GM21423 (cell line): ENCODE data around the gene TXN2.
A peak's percentile ranks its signal among the peaks of the same experiment; 100 is the strongest.
"Not testable (repeated sequence)": the region's sequence is repeated elsewhere in the genome, so short reads cannot be mapped to it uniquely, and the experiment has no call there.

Experiments used
- ATAC-seq: cut with Tn5 transposase; IDR thresholded peaks from one replicate; pipeline ENCODE4 v1.9.1; 2021; ENCODE audit warnings: mild to moderate bottlenecking, moderate library complexity; ENCODE audit not compliant: unreplicated experiment

The TXN2 gene, protein sequence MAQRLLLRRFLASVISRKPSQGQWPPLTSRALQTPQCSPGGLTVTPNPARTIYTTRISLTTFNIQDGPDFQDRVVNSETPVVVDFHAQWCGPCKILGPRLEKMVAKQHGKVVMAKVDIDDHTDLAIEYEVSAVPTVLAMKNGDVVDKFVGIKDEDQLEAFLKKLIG

DNA sequence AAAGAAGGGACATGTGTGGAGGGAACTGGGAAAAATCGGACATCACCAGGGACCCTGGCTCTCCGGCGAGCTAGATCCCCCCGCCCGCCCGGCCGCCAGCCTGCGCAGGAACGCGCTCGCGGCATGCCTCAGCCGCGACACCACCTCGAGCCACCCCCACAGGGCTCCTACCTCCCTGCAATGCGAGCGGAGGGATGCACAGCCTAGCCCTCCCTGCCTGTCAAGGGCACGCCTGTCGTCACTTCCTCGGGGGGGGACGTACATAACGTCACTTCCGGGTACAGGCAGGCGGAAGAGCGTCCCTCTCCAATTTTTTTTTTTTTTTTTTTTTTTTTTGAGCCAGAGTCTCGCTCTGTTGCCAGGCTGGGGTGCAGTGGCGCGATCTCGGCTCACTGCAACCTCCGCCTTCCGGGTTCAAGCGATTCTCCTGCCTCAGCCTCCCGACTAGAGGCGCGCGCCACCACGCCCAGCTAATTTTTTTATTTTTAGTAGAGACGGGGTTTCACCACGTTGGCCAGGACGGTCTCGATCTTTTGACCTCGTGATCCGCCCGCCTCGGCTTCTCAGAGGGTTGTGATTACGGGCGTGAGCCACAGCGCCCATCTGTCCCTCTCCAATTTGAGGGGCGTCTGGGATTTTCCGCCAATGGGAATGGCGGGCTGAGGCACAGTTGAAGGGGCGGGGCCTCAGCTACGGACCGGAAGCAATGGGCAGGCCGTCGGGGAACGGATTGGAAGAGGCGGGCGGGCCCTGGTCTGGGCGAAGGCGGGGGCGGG, at the start of gene TXN2:
Gene TXN2, minus strand, starts transcription at position 248 of the 776 bp plus-strand sequence. CDS start 803 bp downstream, outside the sequence.
- ATAC-seq: peak; percentile 81

DNA sequence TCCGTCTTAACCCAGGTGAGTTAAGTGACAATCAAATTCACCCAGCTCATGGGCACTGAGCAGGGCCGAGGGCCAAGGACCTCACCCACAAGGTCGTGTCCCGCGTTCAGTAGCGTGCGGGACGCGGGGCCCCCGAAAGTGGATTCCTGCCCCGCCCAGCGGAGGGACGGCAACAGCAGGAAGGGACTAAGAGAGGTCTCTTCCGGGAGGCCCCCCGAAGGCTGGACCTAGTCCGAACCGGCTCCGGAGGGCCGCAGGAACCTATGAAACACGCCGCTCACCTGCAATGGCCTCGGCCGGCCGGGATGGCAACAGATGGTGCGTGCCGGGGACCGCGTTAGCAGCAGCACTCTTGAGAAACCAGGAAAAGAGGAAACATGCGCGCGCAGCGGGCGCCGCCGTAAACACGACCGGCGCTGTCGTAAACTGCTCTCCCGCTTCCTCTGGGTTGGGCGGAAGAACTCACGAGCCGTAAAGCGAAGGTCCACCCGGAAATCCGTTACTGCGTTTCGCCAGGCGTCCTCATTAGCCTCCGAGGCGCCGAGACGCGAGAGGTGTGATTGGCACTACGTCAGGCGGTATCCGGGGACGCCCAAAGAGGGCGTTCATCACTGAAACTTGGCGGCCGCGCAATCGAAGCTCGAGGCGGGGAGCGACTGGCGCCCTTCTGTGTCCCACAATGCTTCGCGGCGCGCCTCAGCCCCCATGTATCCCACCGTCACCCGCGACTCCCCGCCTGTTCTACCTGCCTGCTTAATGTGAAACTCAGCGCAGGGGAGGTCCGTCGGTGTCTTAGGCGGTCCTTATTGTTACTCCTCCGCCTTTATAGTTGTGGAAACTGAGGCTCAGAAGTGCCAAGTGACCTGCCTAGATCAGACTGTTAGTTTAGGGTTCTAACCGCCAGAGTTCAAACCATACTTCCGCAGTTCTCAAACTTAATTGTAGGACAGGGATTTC, 47.6 kb upstream of the TXN2 start, which contains the start of gene EIF3D:
Gene EIF3D, minus strand, starts transcription at position 372 of the 957 bp plus-strand sequence. CDS start 3,045 bp downstream, outside the sequence.
- ATAC-seq: peak; percentile 95

DNA sequence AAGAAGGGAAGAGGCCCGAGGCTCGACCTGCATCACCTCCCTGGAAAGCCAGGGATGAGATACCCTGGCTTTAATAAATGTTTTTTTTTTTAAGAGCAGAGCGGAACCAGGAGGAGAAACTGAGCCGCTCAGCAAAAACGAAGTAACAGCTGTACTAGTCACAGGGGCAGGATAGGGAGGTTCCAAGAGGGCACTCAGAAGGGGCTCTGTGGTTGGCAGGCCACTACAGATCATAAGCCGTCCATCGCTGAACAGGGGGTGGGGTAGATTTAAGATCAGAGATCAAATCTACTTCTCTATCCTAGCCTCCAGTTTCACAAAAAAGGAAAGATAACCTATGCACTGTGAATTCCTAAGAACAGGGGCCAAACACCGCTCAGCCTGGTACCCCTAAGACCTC, 46.9 kb upstream of the TXN2 start:
- ATAC-seq: no peak

DNA sequence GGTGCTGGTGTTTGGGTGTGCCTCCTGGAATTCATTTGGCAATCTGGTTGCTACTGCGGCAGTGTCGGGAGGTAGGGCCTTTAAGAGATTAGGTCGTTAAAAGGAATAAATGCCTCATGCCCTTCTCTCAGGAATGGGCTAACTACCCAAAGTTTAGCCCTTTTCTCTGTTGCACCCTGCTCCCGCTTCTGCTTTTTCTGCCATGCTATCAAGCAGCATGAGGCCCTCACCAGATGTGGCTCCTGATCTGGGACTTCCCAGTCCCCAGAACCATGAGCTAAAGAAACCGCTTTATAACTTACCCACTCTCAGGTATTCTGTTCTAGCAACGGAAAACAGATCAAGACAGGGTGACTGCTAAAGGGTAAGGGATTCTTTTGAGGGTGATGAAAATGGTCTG, 41.2 kb upstream of the TXN2 start:
- no peak for ATAC-seq

DNA sequence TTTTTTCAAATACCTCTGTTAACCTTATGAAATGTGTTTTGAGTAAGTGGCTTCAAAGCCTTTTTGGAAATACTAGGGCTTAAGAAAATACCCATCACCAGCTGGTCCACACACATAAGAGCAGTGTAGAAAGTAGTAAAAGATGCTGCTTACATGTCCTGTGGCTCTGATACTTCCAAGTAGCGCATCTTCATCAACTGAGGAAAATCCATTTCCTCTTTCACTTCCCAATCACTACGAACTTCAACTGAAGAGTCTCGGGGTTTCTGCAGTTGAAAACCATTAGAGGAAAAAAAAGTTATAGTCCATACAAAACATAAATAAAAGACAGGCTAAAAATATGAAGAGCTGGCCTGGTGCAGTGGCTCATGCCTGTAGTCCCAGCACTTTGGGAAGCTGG, 39.0 kb upstream of the TXN2 start:
- no peak for ATAC-seq

DNA sequence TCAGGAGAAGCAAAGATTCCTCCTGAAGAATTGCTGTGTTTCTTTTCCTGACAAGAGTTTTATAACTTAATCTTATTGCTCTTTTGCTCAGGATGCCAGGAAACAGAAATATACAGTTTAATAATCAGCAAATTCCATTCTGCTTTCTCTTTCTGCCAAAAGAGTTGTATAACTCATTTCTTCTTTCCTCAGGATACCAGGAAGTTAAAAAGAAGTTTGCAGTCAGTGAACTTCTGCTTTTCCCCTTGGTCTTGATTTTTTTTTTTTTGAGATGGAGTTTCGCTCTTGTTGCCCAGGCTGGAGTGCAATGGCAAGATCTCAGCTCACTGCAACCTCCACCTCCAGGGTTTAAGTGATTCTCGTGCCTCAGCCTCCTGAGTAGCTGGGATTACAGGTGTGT, 38.5 kb upstream of the TXN2 start:
- not testable (repeated sequence) for ATAC-seq

DNA sequence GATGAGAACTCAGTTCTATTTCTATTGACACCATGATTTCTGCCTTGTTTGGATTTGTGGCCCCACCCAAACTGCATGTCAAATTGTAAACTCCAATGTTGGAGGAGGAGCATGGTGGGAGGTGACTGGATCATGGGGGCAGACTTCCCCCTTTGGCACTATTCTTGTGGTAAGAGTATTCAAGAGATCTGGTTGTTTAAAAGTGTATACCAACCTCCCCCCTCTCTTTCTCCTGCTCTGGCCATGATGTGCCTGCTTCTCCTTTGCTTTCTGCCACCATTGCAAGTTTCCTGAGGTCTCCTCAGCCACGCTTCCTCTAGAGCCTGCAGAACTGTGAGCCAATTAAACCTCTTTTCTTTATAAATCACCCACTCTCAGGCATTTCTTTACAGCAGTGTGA, 33.3 kb upstream of the TXN2 start:
- ATAC-seq: no peak

DNA sequence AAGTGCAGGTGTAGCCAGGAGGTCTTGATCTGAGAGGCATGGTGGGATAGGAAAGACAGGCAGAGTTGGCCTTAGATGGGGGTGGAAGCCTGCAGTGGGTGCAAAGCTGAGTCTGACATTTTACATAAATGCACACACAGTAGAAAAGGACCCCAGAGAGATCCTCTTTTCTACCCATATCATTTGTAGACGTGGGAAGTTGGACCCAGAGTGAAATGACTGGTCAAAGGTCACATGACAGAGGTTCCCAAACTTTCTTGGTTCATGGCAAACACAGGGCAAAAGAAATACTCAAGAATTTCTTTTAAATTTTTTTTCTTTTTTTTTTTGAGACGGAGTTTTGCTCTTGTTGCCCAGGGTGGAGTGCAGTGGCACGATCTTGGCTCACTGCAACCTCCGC, 31.6 kb upstream of the TXN2 start:
- no peak for ATAC-seq

DNA sequence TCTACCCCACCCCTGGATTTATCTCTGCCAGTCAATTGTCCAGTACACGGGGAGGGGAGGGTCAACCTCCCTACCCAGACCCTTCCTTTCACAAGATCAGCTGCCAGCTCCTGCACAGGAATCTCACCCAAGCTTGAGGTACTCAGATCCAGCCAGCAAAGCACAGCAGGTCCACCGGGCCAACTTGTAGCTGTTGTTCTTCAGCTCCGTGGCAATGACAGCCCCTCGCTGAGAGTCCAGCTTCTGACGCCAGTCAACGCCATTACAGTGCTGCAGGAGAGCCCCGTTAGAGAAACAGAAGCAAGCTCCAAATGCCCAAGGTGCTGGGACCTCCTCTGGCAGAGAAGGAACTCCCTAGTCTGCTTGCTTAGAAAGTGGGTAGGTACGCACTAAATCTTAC, 30.9 kb upstream of the TXN2 start:
- no peak for ATAC-seq

DNA sequence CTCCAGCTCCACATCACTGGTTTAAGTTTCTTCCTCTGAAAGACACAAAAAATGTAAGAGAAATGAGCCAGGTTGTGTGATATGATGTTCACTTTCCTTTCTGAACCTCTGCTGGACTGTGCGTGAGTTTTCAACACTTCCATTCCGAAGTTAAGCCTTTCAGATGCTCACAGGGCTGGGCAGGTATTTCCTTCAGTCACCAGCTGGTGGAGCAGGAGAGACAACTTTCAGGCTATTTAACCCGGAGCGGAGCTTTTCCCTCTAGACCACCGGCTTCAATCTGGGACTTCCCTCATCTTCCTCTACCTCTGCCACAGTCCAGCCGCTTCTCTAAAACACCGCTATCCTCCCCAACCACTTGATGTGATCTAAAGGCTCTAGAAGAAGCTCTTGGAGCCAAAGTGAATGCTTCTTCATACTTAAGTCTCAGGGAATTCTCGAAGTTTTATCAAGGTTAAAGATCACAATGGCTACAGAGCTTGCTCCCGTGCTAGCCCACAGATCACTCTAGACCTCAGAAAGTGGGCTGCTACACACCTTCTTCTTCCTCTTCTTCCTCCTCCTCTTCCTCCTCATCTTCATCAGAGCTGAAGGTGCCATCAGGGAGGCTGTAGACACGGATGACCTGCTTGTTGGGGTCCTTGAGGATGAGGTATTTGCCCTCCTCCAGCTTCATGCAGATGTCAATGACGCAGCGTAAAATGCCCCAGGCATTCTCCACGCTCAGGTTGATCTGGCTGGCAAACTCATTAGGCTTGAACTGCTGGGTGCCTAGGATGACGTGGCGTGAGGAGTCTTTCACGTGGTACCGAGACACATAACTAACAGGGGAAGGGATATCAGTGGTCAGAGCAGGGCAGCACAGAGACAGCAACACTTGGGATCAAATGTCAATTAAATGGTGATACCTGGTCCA, 29.8 kb upstream of the TXN2 start:
- ATAC-seq: no peak

DNA sequence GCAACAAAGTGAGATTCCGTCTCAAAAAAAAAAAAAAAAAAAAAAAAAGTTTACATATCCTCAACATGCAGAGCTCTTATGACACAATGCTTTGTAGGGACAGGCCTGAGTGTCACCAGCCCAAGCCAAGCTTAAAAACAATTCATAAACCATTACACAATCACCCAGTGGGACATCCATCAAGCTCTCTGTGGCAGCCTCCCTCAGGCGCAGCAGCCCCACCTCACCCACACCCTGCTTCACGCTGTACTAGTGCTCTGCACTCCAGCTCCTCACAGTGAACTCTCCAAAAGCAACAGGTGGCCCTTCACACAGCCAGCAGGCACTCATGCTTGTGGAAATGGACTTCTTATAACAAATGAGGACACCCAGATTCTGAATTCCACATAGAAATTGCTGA, 28.9 kb upstream of the TXN2 start:
- no peak for ATAC-seq

DNA sequence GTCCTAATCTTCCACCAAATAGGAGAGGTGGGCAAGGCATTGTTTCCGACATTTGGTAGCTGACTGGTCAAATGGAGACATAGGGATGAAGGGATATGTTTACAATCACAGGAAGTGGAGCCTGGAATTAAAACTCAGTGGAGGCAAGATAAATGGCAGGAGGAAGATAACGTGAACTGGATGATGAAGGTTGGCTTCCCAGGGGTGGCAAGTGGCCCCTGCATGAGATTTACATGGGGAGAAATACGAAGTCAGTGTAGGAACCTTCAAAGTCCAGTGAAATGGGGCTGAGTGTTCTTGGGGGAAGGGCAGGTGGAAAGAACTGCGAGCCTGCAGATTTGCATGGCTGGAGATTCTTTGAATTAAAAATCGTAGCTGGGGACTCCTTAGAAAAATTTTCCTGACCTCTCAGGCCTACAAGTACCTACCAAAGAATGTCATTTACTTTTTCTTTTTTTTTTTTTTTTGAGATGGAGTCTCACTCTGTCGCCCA, 26.1 kb upstream of the TXN2 start:
- no peak for ATAC-seq

DNA sequence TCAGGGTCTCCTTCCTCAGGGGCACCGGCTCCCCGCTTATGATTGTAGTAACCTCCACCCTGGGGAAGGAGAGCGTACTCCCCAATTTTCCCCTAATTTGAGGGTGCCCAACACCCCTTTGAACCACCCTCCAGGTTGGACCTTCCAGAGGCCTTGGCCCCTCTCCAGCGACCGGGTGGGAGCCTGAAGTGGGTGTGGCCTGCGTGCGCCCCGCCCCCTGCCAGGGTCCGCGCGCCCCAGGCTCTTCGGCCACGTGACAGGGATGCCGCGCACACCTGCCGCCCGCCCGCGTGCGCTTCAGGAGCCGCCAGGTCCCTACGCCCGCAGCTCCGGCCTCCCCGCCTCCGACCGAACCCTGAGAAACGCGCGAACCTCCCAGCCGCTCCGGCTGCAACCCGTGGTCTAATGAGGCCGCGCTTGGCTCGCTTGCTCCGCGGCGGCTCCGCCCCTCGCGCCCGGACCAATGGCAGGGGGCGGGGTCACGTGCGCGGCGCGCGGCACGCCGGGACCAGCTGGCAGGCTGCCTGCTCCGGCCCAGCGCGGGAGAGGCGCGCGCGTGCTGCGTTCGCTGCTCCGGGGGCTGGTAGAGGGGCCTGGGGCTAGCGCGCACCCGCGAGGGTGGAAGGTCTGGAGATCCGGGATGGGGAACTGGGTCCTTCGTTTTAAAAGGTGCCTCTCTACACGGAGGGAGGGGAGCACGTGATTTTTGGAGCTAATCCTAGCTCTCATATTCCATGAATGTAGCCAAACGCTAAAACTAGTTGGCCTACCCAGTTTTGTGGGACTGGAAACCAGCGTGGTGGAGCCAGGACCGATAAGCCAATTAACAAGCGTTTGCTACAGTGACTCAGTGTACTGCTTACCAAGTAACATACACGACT, 25.4 kb upstream of the TXN2 start, which contains the start of gene FOXRED2:
Gene FOXRED2, minus strand, starts transcription at position 404 of the 881 bp plus-strand sequence. CDS start 618 bp downstream, outside the sequence.
- peak; percentile 81 for ATAC-seq

DNA sequence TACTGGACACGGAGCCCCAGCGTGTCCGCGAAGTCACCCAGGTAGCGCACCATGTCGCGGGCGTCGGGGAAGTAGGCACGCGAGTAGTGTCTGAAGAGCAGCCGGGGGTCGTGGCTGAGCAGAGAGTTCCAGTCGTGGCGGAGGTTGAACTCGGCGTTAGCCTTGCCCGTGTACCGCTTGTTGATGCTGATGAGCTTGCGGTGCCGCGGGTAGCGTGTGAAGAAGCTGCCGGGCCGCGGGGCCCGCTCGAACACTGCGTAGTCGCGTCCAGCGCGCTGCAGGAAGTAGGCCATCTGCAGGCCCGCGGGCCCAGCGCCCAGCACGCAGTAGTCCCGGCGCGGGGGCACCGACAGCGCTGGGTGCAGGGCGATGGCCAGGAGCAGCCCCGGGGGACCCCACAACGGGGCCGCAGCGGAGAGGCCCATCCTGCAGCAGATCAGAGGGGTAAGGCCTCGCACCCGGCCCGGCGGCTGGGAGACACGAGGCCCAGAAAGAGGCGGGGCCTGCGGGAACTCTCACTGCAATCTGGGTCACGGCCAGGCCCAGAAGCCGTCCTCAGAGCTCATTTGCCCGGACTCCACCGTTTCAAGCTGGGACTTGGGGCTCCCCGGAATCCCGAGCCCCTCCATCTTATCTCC, 24.7 kb upstream of the TXN2 start:
- no peak for ATAC-seq

DNA sequence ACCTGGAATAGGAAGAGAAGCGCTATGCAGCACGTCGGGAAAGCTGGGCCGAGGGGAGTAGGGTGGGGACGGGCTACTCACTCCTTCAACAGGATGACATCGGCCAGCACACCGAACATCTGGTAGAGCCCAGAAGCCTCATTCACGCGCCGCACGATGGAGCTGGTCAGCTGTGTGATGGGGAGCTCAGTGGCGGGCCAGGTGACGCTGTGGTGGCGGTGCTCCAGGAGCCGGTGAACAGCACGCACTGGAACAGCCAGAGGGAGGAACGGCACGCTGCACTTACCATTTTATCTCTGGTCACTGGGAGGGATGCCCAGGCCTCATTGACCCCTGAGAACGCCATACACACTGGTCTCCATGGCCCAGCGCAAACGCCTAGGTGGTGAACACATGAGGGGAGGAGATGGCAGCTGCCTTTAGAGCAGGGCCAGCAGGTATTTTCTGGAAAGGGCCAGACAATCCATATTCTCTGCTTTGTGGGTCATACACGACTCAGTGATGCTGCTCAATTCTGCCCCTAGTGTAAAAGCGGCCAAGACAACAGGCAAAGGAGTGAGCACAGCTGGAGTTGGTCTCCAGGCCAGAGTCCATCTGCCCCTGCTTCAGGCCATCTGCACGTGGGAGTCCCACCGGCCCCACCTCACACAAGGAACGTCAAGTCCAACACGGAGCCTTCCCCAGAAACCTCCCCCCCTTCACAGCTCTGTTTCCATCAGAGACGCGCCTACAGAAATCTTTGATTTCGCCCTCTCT, 16.6 kb upstream of the TXN2 start:
- no peak for ATAC-seq

DNA sequence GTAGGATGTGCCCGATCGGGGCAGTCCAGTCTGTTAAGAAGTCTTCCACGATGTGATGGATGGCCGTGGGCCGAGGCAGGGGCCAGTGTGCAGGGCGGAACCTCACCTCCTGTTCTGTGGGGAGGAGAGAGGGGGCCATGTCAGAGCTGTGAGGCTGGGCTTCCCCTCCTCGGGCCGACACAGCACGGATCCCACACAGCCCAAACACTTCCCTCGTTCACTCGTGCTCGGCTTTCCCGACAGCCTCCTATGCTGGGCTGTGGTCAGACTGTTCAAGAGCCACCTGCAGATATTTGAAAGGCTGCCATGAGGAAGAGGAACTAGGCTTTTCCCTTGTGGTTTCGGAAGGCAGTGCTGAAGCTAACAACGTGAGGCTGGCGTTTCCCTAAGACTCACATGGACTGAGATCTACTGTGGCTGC, 12.3 kb upstream of the TXN2 start:
- peak; percentile 60 for ATAC-seq

DNA sequence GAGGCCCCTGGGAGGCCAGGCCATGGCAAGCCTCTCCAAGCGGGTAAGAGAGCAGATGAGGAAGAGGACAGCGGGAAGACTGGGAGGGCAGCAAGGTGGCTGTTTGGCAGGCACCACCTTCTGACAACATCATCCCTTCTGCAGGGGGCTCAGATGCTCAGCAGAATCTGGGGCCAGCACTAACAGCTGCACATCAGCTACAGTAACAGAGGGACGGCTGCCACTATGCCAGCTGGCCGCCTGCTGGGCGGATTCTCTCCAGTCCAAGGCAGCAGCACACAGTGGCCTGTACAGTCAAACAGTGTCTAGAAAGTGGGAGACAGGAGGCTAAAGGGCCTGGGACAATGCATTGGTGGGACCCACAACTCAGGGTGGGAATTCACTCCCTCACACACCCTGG, 10.7 kb upstream of the TXN2 start:
- no peak for ATAC-seq

DNA sequence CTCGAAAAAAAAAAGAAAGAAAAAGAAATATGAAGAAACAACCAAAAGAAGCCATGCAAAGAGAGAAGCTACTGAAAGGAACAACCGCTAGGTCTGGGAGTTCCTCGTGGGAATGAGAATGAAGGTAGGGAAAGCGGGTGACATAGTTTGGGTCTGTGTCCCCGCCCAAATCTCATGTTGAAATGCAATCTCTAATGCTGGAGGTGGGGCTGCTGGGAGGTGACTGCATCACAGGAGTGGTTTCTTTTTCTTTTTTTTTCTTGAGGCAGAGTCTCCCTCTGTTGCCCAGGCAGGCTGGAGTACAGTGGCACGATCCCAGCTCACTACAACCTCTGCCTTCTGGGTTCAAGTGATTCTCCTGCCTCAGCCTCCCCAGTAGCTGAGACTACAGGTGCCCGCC, 9.7 kb upstream of the TXN2 start:
- no peak for ATAC-seq
